Measurements from ENCODE around the gene XIAP. TPM values are rescaled to one million over a fixed set of nuclear protein-coding genes. Genes with fewer than 3 reads are reported as not detected.
"Not testable (repeated sequence)": the region's sequence is repeated elsewhere in the genome, so short reads cannot be mapped to it uniquely, and the experiment has no call there.

Gene XIAP
- total RNA-seq, 1 donor from 2014 or later = 35.3 TPM

DNA sequence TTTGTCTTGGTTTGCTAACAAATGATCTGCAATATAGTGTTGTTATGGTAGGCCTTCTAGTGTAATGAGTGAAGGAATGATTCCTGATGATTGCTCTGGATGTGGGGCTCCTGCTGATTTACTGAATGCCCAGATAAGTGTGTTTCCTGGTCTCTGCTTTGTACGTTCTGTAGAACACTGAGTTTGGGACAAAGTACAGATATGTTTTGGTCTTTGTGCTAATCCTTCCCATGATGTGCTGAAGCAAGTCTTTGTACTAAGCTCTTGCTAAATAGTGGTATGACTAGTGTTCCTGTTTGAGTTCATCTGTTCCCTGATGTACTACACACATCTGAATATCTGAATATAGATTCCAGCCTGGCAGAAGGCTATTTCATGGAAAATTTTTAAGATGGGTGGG is 36.9 kb upstream of the XIAP start:
- no peaks in the 10 kb centered on the region for H3K4me1 Mint-ChIP-seq (ENCODE audit: low read depth)
- no peaks in the 10 kb centered on the region for H3K36me3 Mint-ChIP-seq (ENCODE audit: insufficient read depth)
- no peak overlapping the region for H3K4me3 Mint-ChIP-seq (ENCODE audit: low read depth)
- H3K27me3 Mint-ChIP-seq = no peaks in the 10 kb centered on the region
- H3K27ac Mint-ChIP-seq = no peak overlapping the region
- H3K9me3 Mint-ChIP-seq (ENCODE audit: low read depth) = peaks cover 13% of the 10 kb centered on the region
- TF ChIP-seq, protein P1, sequence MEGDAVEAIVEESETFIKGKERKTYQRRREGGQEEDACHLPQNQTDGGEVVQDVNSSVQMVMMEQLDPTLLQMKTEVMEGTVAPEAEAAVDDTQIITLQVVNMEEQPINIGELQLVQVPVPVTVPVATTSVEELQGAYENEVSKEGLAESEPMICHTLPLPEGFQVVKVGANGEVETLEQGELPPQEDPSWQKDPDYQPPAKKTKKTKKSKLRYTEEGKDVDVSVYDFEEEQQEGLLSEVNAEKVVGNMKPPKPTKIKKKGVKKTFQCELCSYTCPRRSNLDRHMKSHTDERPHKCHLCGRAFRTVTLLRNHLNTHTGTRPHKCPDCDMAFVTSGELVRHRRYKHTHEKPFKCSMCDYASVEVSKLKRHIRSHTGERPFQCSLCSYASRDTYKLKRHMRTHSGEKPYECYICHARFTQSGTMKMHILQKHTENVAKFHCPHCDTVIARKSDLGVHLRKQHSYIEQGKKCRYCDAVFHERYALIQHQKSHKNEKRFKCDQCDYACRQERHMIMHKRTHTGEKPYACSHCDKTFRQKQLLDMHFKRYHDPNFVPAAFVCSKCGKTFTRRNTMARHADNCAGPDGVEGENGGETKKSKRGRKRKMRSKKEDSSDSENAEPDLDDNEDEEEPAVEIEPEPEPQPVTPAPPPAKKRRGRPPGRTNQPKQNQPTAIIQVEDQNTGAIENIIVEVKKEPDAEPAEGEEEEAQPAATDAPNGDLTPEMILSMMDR (IDR thresholded peaks at IDR 0.05; ENCODE audit: unreplicated experiment) = no peak
- DNase-seq (ENCODE audit: low spot score, unreplicated experiment) = no peak

DNA sequence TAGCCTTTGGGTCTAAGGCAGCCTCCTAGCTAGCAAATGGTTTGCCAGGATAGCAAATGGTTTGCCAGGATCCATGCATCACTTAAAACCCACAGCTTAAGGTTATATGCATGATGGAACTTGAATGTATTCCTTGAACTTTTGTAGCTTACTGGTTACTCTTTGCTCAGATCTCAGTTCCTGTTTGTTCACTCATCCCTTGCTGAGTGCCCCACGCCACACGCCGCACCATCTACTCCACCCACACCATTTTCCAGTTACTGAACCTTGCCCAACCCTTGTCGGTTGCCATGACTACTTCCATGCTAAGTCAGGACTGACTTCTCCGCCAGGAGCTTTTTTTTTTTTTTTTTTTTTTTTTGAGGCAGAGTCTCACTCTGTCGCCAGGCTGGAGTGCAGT is 29.5 kb upstream of the XIAP start:
- Mint-ChIP-seq H3K9me3 (ENCODE audit: low read depth) (peaks cover 18% of the 10 kb centered on the region), H3K4me3 (ENCODE audit: low read depth) (no peak overlapping the region), H3K36me3 (ENCODE audit: insufficient read depth) (no peaks in the 10 kb centered on the region), H3K27ac (no peak overlapping the region), H3K4me1 (ENCODE audit: low read depth) (no peaks in the 10 kb centered on the region), H3K27me3 (no peaks in the 10 kb centered on the region)
- TF ChIP-seq, protein P1 (IDR thresholded peaks at IDR 0.05; ENCODE audit: unreplicated experiment) = no peak
- no peak for DNase-seq (ENCODE audit: low spot score, unreplicated experiment)

DNA sequence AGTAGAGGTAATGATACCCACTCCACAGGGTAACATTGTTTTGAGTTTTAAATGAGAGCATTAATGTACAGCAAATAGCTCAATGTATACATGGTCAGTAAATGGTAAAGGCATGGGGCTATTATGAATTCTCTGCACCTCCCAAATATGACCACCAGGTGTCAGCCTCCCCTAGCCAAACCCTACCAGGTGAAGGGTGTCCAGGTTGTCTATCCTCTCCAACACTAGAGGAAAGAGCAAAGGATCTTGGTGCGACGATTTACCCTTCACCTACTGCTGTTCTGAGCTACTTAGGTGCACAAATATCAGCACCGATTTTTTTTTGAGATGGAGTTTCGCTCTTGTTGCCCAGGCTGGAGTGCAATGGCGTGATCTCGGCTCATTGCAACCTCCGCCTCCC is 26.5 kb upstream of the XIAP start:
- Mint-ChIP-seq H3K27me3 (no peaks in the 10 kb centered on the region), H3K27ac (no peak overlapping the region), H3K4me3 (ENCODE audit: low read depth) (no peak overlapping the region), H3K4me1 (ENCODE audit: low read depth) (no peaks in the 10 kb centered on the region), H3K9me3 (ENCODE audit: low read depth) (peaks cover 18% of the 10 kb centered on the region), H3K36me3 (ENCODE audit: insufficient read depth) (peaks cover 1% of the 10 kb centered on the region)
- TF ChIP-seq, protein P1 (IDR thresholded peaks at IDR 0.05; ENCODE audit: unreplicated experiment) = peak; percentile 74
- DNase-seq (ENCODE audit: low spot score, unreplicated experiment) = peak; percentile 30

DNA sequence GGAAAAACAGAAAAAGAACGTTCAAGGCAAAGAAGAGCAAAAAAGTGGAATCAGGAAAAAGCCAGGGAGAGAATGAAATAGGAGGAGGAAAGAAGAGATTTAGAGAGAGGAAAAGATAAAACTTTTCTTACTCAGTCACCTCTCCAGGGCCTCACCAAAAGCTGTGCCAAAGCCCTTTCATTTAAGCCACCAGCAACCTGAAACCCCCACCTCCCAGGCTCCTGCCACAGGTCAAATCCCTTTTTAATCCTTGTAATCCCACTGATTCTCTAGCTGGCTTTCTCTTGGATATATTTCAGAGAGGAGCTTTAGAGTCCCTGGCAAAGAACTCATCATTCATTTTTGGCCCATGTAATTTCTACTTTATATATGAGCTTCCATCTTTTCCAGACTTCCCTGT is 25.7 kb upstream of the XIAP start:
- no peak for DNase-seq (ENCODE audit: low spot score, unreplicated experiment)
- H3K36me3 Mint-ChIP-seq (ENCODE audit: insufficient read depth) = peaks cover 1% of the 10 kb centered on the region
- H3K9me3 Mint-ChIP-seq (ENCODE audit: low read depth) = peaks cover 18% of the 10 kb centered on the region
- TF ChIP-seq, protein P1 (IDR thresholded peaks at IDR 0.05; ENCODE audit: unreplicated experiment) = no peak
- H3K27ac Mint-ChIP-seq = no peak overlapping the region
- H3K4me3 Mint-ChIP-seq (ENCODE audit: low read depth) = no peak overlapping the region
- H3K4me1 Mint-ChIP-seq (ENCODE audit: low read depth) = no peaks in the 10 kb centered on the region
- no peaks in the 10 kb centered on the region for H3K27me3 Mint-ChIP-seq

DNA sequence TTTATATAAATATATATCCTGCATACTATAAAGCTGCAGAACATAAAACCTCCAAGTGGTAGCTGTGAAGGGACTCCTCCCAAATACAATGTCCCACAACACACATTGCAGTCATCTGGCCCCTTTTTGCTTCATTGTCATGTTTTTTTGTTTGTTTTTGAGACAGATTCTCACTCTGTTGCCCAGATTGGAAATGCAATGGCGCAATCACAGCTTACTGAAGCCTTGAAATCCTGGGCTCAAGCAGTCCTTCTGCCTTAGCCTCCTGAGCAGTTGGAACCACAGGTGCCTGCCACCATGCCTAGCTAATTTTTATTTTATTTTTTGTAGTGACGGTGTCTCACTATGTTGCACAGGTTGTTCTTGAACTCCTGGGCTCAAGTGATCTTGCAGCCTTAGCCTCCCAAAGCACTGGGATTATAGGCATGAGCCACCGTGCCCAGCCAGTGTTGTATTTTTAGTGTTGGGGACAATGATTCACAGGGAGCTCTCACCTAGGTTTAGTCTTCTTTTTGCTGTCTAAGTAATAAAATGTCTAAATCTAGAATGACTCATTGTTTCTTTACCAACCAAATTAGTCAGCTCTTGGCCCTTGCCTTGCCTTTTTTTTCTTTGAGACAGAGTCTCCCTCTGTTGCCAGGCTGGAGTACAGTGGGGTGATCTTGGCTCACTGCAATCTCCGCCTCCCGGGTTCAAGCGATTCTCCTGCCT is 24.0 kb upstream of the XIAP start:
- Mint-ChIP-seq H3K4me3 (ENCODE audit: low read depth) (no peak overlapping the region), H3K27ac (no peak overlapping the region), H3K9me3 (ENCODE audit: low read depth) (peaks cover 14% of the 10 kb centered on the region), H3K27me3 (no peaks in the 10 kb centered on the region), H3K36me3 (ENCODE audit: insufficient read depth) (peaks cover 1% of the 10 kb centered on the region), H3K4me1 (ENCODE audit: low read depth) (no peaks in the 10 kb centered on the region)
- DNase-seq (ENCODE audit: low spot score, unreplicated experiment) = no peak
- TF ChIP-seq, protein P1 (IDR thresholded peaks at IDR 0.05; ENCODE audit: unreplicated experiment) = no peak

DNA sequence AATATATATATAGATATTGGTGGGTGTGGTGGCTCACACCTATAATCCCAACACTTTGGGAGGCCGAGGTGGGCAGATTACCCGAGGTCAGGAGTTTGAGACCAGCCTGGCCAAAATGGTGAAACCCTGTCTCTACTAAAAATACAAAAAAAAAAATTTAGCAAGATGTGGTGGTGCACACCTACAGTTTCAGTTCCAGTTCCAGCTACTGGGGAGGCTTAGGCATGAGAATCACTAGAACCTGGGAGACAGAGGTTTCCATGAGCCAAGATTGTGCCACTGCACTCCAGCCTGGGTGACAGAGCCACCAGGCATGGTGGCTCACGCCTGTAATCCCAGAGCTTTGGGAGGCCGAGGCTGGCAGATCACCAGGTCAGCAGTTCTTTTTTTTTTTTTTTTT is 14.7 kb upstream of the XIAP start:
- H3K27me3 Mint-ChIP-seq; H3K4me1 Mint-ChIP-seq (ENCODE audit: low read depth); H3K4me3 Mint-ChIP-seq (ENCODE audit: low read depth); H3K27ac Mint-ChIP-seq; DNase-seq (ENCODE audit: low spot score, unreplicated experiment); H3K36me3 Mint-ChIP-seq (ENCODE audit: insufficient read depth): not testable (repeated sequence)
- peaks cover 18% of the 10 kb centered on the region for H3K9me3 Mint-ChIP-seq (ENCODE audit: low read depth)

Measured in progenitor cell of endocrine pancreas (in vitro differentiated cells).